DND-41 (cell line): Measurements from ENCODE around the gene SRRM4.

Experiments used
- CTCF ChIP-seq: IDR thresholded peaks from 2 replicates; pipeline ENCODE4 v1.5.1; 2012; ENCODE audit warnings: borderline replicate concordance, low read length, moderate library complexity, mild to moderate bottlenecking; ENCODE audit not compliant: poor library complexity, severe bottlenecking; ENCODE audit errors: extremely low read depth
- EZH2 ChIP-seq: IDR thresholded peaks from 3 replicates; pipeline ENCODE4 v1.6.1; 2012; ENCODE audit warnings: borderline replicate concordance, low read depth, mild to moderate bottlenecking, moderate library complexity, low read length, inconsistent platforms; ENCODE audit not compliant: severe bottlenecking

DNA sequence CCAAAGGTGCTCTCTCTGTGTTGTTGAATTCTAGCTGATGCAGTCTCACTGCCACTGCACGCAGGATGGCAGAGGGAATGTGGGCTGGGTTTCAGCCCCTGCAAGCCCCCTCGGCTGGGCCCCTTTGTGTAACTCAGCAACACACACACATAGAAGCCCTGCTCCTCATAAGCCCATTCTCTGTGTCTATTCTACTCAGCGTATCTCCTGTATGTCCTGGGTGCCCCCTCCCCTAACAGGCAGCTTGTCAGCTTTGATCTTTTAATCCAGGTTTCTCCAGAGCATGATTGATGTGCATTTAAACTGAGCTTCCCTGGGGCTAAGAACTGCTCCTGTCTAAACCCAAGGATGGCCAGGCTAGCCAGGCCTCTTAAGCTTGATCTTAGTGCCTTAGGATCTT lies 43.0 kb downstream of the SRRM4 start:
- no peak for TF ChIP-seq EZH2
- TF ChIP-seq CTCF: no peak
